ENCODE results near the gene SAMD11.

- TF ChIP-seq CTCF (IDR thresholded peaks at IDR 0.05): no peak
- no peak for TF ChIP-seq POLR2A (IDR thresholded peaks at IDR 0.05)
These were observed 2.1 kb downstream of the SAMD11 start for GRCh38 chr1:925561-926421.
